ACC112 (cell line): ENCODE results near the gene MRPL36.

Source experiments
- H2AFZ ChIP-seq: fragments of 200-600 bp; sonication (generic); one replicate; pipeline ENCODE4 v1.6.0; 2017; ENCODE audit warnings: antibody characterized with exemption, low read length; ENCODE audit not compliant: unreplicated experiment
- H3K27ac ChIP-seq: fragments of 200-600 bp; sonication (generic); 2 replicates; pipeline ENCODE4 v1.5.1; 2014; ENCODE audit warnings: low read depth, mild to moderate bottlenecking, antibody characterized with exemption, low read length, moderate library complexity
- H3K27me3 ChIP-seq: fragments of 200-600 bp; sonication (generic); 2 replicates; pipeline ENCODE4 v1.6.1; 2014; ENCODE audit warnings: mild to moderate bottlenecking, antibody characterized with exemption, low read length, moderate library complexity, mixed read lengths; ENCODE audit not compliant: insufficient read depth
- H3K36me3 ChIP-seq: fragments of 200-600 bp; sonication (generic); 2 replicates; pipeline ENCODE4 v1.6.1; 2016; ENCODE audit warnings: mild to moderate bottlenecking, antibody characterized with exemption, low read length, moderate library complexity, mixed read lengths; ENCODE audit not compliant: insufficient read depth
- H3K4me1 ChIP-seq: fragments of 200-600 bp; sonication (generic); one replicate; pipeline ENCODE4 v1.6.1; 2016; ENCODE audit warnings: low read length, mixed read lengths; ENCODE audit not compliant: insufficient read depth, unreplicated experiment, control insufficient read depth
- H3K4me3 ChIP-seq: fragments of 200-600 bp; sonication (generic); 2 replicates; pipeline ENCODE4 v1.5.1; 2014; ENCODE audit warnings: mild to moderate bottlenecking, low read depth, low read length
- H3K79me2 ChIP-seq: fragments of 200-600 bp; sonication (generic); one replicate; pipeline ENCODE4 v1.6.0; 2016; ENCODE audit warnings: low read length; ENCODE audit not compliant: control insufficient read depth, unreplicated experiment, insufficient read depth

The MRPL36 gene

DNA sequence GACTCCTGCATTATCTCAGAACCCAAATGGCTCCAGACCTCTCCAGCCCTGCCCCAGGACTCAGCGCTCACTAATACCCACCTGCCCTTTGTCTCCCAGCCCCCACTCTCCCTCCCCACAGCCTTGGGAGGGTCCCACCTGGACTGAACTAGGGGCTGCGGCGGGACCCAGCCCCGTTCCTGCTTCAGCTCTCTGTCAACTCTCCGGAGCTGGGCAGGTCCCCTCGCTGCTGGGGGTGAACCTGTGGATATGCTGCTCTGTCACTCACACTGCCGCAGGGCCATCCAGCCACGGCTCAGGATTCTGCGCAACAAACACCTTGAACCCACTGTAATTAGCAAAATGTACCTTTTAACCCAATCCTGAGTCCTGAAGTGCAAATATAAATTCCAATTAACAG is 38.4 kb upstream of the MRPL36 start:
- Histone ChIP-seq H3K27me3 (peaks cover 77% of the 10 kb centered on the region), H3K79me2 (no peaks in the 10 kb centered on the region), H3K4me3 (no peak overlapping the region), H2AFZ (no peak overlapping the region), H3K36me3 (no peaks in the 10 kb centered on the region), H3K4me1 (no peaks in the 10 kb centered on the region), H3K27ac (no peak overlapping the region)

DNA sequence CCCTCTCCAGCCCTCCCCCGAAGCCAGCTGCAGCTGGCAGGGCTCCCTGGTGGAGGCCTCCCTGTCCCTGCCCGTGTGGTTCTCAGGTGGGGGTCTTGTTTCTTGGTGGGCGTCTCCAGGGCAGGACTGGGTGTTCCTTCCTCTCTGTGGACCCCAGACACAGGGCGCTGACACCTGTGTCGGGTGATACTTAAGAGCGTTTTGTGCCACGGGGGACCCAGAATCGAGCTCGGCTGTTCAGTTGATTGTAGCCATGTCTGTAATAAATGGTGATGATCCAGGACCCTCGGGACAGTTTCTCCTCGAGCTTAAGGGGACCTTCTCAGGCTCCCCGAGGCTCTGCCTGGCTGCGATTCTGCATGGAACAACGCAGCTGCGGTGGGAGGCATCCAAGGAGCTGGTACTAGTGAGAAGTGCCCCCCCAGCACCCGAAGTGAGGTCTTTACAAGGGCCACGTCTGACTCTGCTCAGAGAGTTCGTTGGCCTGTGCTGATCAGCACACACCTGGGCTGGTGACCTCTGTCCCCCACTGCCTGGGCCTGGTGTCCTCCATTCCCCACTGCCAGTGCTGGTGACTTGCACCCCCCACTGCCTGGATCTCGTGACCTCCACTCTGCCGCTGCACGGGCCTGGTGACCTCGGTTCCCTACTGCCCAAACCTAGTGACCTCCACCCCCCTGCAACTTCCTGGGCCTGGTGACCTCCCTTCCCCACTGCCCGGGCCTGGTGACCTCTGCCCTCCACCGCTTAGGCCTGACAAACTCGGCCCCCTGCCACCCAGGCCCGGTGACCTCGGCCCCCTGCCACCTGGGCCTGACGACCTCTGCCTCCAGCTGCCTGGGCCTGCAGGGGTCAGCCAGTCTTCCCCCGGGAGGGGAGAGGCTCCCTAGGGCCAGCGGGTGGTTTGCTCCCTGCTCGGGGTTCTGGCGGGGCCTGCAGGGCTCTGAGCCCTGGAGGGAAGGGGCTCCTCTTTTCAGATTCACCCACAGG is 37.5 kb upstream of the MRPL36 start:
- Histone ChIP-seq H3K4me3 (no peak overlapping the region), H3K27me3 (peaks cover 73% of the 10 kb centered on the region), H3K4me1 (no peaks in the 10 kb centered on the region), H2AFZ (no peak overlapping the region), H3K36me3 (no peaks in the 10 kb centered on the region), H3K27ac (no peak overlapping the region), H3K79me2 (no peaks in the 10 kb centered on the region)

DNA sequence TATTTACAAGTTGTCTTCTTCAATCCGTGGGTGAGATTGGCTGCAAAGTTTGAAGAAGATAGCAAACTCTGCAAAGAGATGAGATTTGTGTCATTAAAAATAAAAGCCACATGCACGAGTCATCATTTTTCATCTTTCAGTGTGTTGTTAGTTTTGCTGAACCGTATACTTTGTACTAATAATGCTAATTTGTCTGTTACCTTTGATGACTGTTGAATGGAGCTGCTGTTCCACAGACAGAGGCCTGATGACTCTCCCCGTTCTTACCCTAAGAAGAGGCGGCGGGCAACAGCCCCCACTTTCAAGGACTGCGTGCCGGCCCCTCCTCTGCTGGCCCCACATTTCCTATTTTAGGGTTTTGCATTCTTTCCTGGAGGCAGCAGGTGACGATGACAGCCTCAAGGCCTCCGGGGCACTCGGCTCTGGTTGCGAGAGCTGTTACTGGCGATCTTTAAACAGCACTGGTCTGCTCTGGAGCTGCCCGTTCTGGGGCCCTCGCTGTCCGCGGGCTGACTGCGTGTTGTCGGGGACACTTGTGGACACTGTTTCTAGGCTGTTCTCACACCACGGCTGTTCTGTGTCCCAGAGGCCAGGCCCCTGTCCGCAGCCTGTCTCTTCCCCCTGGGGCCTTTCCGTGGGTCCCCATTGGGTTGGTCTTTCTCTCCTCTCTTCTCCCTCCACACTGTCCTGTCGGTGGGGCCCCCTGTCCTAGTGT is 36.7 kb upstream of the MRPL36 start:
- Histone ChIP-seq H3K27ac (no peak overlapping the region), H3K27me3 (peaks cover 65% of the 10 kb centered on the region), H3K79me2 (no peaks in the 10 kb centered on the region), H3K4me1 (no peaks in the 10 kb centered on the region), H3K4me3 (no peak overlapping the region), H3K36me3 (no peaks in the 10 kb centered on the region), H2AFZ (no peak overlapping the region)

DNA sequence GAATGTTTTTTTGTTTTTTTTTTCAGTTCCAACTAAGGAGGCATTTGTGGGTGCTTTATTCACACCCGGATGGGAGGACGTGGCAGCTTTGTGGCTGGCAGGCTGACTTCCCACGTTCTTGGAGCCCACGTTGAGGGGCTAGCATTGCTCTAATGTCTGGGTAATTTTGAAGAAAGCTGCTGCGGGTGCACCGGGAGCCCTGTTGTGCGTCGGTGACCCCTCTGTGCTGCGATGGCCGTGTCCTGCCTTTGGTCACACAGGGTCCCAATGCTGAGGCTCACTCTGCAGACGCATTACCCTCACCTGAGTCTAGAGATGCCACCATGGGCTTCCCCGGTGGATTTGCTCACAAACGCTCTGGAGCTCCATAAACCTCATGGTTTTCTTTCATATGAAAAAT is 35.8 kb upstream of the MRPL36 start:
- peaks cover 56% of the 10 kb centered on the region for H3K27me3 ChIP-seq
- no peaks in the 10 kb centered on the region for H3K36me3 ChIP-seq

DNA sequence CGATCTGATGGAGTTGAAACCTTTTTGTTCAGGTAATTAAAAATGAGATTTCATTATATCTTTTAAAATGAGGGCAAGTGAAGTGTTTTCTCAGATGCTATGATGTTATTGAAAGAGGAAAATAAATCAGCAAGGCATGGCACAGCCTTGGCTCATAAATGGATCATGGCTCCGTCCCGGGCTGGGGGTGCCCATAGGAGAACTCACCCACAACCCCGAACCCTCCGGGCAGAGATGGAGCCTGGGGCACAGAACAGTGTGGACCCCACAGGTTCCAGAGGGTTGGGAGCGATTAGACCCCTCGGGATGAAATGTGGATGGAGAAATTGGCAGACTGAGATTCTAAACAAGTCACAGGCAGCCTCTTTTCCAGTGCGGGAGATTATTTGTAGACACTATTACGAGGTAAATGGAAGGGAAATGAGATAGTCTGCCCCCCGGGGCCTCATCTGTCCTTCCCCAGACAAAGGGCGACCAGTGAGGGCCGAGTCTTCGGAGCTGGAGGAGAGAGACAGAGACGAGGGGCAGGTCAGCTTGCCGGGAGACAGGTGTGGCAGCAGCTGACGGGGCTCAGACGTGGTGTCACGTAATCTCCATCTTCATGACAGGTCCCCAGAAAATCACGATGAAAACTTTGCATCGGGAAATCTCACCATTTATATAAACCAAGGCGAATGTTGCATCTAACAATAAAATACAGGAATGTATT is 35.2 kb upstream of the MRPL36 start:
- Histone ChIP-seq H3K4me1 (no peaks in the 10 kb centered on the region), H3K79me2 (no peaks in the 10 kb centered on the region), H3K4me3 (no peak overlapping the region), H3K27ac (no peak overlapping the region), H2AFZ (no peak overlapping the region), H3K27me3 (peaks cover 52% of the 10 kb centered on the region), H3K36me3 (no peaks in the 10 kb centered on the region)

More for the DNA sequence above, 35.8 kb upstream of the MRPL36 start:
- no peak overlapping the region for H3K4me3 ChIP-seq
- no peaks in the 10 kb centered on the region for H3K79me2 ChIP-seq
- H3K27ac ChIP-seq: no peak overlapping the region
- no peaks in the 10 kb centered on the region for H3K4me1 ChIP-seq
- H2AFZ ChIP-seq: no peak overlapping the region

DNA sequence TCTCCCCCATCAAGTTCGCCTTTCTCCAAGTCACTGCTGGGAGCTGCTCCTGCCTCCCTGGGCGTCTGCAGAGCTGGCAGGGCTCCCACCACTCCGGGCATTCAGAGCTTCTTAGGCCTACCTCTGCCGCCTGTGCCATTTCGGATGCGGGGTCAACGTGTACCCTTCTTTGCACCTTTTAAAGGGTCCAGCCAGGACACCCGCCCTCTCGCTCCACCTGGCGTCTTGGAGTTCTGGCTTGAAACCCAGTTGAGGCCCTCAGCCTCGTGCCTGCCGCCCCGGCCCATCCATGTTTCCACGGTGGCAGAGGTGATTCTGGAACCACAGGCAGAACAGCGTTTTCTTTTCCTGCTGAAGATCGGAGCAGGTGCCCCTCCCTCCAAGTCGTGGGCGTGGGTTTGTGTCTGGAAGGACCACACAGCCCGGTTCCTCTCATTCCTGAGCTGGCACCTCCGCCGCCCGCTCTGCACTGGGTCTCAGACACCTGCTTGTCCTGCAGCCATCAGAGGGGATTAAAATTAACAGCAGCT is 34.5 kb upstream of the MRPL36 start:
- Histone ChIP-seq H3K4me1 (no peaks in the 10 kb centered on the region), H3K4me3 (no peak overlapping the region), H3K79me2 (no peaks in the 10 kb centered on the region), H3K27me3 (peaks cover 44% of the 10 kb centered on the region), H2AFZ (no peak overlapping the region), H3K36me3 (no peaks in the 10 kb centered on the region), H3K27ac (no peak overlapping the region)

DNA sequence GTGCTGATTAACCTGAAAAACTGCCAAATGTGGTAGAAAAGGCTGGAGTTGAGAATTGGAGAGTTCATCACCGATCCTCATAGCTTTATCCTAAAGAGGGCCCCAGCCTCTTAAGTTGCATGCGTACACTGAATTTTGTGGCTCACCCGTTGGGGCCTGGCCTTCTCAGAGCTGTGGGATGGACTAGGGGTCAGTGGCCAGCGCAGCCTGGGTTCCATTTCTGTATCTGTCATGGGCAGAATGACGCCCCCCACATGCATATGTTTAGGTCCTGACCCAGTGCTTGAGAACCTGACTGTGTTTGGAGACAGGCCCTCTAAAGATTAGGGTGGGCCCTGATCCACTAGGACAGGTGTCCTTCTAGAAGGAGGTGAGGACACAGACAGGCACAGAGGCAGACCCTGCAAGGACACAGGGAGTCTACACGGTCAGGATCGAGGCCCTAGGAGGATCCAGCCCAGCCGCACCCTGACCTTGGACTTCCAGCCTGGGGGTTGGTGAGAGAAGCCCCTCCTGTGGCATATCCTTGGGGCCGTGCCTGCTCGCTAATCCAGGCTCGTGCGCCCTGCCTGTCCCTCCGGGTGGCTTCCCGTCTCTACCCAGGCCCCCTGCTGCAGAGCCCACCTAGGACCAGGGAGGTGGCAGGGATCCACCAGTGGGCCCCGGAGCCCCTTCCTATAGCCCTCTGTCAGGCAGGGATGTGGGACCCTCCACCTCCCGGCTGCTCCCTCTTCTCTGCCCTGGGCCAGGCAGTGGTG is 33.8 kb upstream of the MRPL36 start:
- Histone ChIP-seq H3K27ac (no peak overlapping the region), H3K36me3 (no peaks in the 10 kb centered on the region), H3K27me3 (peaks cover 41% of the 10 kb centered on the region), H3K4me3 (no peak overlapping the region), H3K4me1 (no peaks in the 10 kb centered on the region), H2AFZ (no peak overlapping the region), H3K79me2 (no peaks in the 10 kb centered on the region)

DNA sequence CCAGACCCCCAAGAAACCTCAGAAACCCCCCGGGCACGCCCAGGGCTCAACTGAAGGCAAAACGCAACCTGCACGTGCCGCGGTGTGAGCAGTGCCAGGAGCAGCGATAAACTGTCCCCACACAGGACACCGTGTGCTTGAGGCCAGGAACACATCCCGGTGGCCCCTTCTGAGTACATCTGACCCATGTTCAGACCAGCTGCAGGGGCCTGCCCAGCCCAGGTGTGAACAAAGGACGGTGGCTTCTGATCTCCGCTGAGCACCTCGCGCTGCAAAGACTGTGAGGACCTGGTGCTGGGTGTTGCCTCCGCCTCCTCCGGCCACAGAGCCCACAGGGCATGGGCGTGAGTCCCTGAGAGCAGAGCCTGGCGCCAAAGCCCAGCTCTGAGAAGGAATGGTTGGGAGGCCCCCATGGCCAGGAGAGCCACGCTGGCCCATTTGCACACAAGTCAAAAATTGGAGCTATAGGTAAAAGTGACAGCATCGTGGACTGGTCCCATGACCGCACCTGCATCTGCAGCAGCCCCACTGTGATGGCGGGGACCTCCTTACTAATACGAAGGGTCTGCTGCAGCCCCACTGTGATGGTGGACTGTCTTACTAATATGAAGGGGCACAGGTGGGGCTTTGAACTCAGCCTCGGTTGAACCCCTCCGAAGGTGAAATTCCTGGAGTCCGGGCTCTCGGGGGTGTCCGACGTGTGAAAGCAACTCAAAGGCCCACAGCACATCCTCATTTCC is 33.0 kb upstream of the MRPL36 start:
- Histone ChIP-seq H3K4me3 (no peak overlapping the region), H3K27me3 (peaks cover 34% of the 10 kb centered on the region)

DNA sequence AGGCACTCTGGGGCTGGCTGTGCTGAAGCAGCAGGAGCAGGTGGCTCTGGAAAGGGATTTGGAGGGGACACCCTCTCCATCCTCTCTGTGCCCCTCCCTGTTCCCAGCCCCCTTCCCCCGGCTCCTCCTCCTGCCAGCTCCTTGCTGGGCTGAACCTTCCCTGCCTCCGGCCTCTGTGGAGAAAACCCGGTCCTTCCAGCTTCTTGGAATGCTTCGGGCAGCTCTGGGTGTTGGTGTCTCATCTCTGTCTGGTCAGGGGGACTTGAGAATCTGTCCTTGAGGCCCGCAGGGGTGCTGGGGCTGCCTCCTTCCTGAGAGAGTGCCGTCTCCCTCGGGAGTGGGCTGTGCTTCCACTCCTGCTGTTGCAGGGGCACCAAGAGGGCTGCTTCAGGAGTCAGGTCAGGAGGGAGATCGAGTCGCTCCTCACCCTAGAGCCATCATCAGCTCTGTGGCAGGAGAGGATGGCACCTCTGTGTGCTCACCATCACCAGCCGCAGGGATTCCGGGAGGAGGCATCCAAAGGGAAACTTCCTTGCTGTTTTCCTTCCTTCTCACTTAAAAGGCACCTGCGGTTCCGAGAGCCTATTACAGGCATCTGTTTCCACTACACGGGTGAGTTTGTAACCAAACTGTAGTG is 32.2 kb upstream of the MRPL36 start:
- Histone ChIP-seq H2AFZ (no peak overlapping the region), H3K79me2 (no peaks in the 10 kb centered on the region), H3K27me3 (peaks cover 27% of the 10 kb centered on the region), H3K27ac (no peak overlapping the region), H3K36me3 (no peaks in the 10 kb centered on the region), H3K4me1 (no peaks in the 10 kb centered on the region), H3K4me3 (no peak overlapping the region)

More for the DNA sequence above, 33.0 kb upstream of the MRPL36 start:
- no peaks in the 10 kb centered on the region for H3K36me3 ChIP-seq
- H3K4me1 ChIP-seq: no peaks in the 10 kb centered on the region
- no peaks in the 10 kb centered on the region for H3K79me2 ChIP-seq
- H3K27ac ChIP-seq: no peak overlapping the region
- H2AFZ ChIP-seq: no peak overlapping the region
